Cardiac septum (tissue), 1 donor: ENCODE data around the gene PDS5B. TPM values are rescaled to one million over a fixed set of nuclear protein-coding genes. Genes with fewer than 3 reads are reported as not detected.
"Not testable (repeated sequence)": the region's sequence is repeated elsewhere in the genome, so short reads cannot be mapped to it uniquely, and the experiment has no call there.

Experiments used
- DNase-seq: peaks from one replicate; pipeline ENCODE4 v3.0.0-alpha.2; 2020; ENCODE audit warnings: low spot score
- intact Hi-C: fragments of 100-400 bp; cut with DNase I; formaldehyde crosslinking; loops from one replicate; pipeline ENCODE4 v1.14.0; 2022
- total RNA-seq: library from RNA; stranded (reverse); fragmentation: NEBNext Ultra II Directional; extraction: Animal tissue kit (Norgen Biotek cat#: 25700); gene quantifications from one replicate; pipeline ENCODE4 v1.2.1, GENCODE V29; 2021
- donor health status: DM: no; HTN: no; CAD: no.

Gene PDS5B
- total RNA-seq, 1 donor from 2014 or later, result 22.7 TPM

DNA sequence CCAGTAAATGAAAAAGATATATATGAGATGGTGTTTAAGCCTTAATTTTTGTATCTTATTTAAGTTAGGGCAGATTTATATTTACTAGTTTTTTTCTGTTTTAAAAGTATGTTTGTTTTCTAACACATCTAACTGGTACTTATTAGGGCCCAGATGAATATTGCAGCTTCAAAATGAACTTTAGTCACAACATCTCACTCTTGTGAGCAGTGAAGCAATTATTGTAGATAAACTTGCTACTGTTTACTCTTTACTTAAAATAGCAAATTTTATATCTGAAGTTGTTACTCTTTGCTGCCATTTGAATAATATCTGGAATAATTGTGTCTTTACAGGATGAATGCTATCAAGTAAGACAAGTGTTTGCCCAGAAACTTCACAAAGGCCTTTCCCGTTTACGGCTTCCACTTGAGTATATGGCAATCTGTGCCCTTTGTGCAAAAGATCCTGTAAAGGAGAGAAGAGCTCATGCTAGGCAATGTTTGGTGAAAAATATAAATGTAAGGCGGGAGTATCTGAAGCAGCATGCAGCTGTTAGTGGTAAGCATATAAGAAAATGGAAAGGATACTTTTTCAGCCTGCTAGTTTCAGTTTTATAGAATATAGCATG lies 166.8 kb downstream of the PDS5B start:
- DNase-seq, result no peak
- intact Hi-C loops, result no loop called here

DNA sequence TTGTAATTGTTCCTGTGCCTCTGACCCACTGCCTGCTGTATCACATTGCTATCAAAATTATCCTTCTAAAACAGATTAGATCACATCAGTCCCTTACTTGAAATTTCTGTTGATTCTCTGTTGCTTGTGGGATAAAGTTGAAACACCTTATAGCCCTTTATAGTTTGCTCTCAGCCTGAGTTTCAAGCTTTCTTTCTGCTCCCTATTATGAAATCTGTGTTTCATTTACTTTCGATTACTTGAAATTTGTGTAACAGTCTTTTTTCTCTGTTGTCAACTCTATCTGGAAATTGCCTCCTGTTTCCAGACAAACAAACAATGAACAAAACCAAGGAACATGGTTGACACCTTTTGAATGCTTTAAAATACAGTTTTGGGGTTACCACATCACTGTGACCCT lies 167.9 kb downstream of the PDS5B start:
- intact Hi-C loops, result no loop called here
- no peak for DNase-seq

DNA sequence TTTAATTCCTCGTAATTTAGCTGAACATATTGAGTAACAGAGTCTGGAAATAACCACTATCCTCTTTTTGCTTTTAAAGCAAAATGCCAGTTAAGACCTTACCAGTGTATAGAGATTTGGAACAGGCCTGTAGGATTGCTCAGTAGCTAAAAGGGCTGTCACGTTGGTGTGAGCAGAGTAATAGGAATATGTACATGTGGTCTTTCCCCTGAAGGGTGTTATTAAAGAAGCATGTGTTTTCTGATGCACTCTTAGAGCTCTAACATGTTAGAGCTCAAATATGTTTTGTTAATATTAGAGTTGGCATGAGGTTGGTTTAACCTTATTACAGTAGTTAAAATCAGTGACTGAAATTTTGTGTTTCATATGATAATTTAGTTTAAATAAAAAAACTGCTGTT lies 172.9 kb downstream of the PDS5B start:
- intact Hi-C loops, result no loop called here
- no peak for DNase-seq

DNA sequence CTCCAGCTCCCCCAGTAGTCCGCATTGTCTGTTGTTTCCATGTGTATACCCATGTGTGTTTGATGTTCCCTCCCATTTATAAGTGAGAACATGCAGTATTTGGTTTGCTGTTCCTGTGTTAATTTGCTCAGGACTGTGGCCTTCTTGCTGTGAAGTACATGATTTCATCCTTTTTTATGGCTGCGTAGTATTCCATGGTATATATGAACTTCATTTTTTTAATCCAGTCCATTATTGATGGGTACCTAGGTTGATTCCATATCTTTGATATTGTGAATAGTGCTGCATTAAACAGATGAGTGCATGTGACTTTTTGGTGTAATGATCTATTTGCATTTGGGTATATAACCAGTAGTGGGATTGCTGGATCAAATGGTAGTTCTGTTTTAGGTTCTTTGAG lies 175.2 kb downstream of the PDS5B start:
- intact Hi-C loops, result no loop called here
- no peak for DNase-seq

DNA sequence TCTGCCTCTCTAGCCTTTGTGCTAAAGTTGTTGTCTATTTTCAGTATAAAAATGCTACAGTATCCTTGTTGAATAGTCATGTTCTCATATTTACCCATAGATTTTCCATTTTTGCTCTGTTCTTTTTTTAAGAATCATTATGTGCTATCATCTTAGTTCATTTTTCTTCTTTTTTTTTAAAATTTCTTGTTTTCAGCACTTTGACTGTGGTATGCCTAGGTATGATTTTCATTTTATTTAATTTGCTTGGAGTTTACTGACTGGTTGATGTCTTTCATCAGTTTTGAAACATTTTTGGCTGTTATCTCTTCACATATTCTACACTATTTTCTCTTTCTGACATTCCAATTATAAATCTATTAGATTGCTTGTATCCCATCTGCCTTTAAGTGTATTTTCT lies 192.9 kb downstream of the PDS5B start:
- intact Hi-C loops, result no loop called here
- DNase-seq, result no peak

DNA sequence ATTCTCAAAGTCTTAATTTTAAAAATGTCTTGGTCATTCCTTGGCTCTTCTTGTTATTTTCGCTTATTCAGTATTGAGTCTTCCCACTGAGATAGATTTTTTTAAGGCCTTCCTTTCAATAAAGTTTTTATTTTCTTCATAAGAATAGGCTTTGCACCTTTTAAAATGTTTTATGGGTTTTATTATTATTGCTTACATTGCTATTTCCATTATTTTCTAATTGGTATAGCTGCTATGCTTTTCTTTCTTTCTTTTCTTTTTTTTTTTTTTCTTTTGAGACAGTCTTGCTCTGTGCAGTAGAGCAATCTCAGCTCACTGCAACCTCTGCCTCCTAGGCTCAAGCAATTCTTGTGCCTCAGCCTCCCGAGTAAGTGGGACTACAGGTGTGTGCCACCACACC lies 195.7 kb downstream of the PDS5B start:
- no peak for DNase-seq
- intact Hi-C loops, result no loop called here

DNA sequence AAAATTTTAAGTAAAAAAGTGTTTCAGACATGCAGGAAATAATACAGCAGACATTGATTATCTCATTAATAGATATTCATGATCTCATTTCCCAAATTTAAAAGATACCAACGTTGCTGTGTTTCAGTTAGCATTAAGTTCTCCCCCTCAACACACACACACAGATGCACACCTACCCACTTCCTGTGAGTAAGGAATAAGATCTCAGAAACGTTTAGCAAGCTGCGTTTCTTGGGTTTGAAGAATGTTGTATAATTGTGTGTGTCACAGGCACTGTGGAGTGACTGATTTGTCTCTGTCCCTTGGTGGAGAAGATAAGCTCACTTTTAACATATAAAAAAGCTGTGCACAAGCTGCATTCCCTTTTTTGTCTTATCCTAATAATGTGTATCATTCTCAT lies 196.8 kb downstream of the PDS5B start:
- intact Hi-C loops, result no loop called here
- no peak for DNase-seq

DNA sequence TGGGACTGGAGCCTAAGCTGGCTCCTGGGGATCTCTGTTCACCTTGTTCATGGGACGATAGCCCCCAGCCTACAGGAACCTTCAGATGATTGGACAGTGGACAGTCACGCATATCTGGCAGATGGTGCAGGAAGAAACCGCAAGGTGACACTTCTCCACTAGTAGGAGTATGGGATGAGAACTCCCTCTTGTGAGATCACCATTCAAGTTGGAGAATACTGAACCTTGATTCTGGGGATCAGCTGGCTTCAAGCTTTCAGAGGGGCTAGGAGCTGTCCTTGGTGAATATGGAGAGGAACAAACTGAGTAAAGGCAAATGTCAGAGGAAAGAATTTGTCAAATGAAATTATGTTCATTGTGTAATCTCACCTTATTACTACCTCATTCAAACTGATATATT lies 204.5 kb downstream of the PDS5B start:
- DNase-seq, result no peak
- intact Hi-C loops, result no loop called here

DNA sequence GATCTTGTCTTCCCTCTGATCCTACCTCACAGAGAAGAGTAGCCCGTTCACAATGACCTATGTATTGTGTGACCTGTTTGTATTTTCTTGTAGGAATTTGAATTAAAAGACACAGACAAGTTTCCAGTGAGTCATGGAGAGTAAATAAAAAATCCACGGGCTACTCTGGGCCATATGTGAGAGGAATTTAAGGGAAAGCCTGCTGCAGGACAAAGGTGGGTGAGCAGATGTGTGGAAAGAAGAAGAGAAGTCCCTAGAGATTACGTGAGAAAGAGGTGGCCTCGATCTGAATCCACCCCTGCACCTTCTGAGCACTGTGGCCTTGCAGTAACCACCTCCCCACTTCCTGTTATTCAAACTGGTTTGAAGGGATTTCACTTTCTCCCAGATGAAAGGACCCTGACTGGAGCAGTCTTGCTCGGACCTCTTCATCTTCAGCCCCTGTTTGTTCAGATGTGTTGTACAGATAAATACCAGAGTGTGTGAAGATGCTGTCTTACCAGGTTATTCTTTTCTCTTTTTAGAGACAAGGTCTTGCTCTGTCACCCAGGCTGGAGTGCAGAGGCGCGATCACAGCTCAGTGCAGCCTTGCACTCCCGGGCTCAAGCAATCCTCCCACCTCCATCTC lies 205.4 kb downstream of the PDS5B start:
- DNase-seq, result no peak
- intact Hi-C loops, result no loop called here

DNA sequence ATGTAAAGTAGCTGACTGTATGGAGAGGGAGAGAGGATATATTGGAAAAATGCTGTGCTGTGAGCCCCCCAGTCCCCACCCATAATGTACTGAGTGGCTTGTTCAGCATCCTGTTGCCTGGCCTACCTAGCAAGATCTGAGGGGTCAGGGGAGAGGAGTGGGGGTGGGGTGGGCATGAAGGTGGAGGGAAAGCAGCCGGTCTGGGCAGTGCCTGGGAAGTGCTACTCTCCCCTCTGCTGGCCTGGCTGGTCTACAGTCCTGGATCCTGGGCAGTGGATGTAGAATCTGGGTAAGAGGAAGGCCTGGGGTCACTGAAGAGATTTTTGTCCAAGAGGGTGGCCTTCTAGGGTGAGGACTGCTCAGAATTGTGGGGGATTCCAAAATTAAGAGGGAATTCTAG lies 210.5 kb downstream of the PDS5B start:
- intact Hi-C loops, result no loop called here
- no peak for DNase-seq

DNA sequence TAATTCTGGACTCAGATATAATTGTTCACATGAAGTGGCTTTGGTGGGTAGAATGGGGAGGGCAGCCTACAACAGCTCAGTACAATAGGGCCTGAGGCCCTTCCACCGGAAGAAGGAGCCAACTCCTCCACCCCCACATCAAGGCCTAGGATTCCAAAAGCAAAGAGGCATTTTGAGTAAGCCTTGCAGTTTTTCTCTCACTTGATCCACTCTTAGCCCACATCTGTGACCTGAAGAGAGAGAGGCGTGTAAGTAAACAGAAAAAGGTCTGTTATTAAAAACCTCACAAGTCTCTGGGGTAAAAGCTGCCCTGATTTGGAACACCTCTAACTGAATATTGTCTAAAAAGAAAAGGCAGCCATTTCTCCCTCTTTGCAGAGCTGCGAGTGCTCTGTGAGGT lies 215.9 kb downstream of the PDS5B start:
- intact Hi-C loops, result no loop called here
- no peak for DNase-seq

DNA sequence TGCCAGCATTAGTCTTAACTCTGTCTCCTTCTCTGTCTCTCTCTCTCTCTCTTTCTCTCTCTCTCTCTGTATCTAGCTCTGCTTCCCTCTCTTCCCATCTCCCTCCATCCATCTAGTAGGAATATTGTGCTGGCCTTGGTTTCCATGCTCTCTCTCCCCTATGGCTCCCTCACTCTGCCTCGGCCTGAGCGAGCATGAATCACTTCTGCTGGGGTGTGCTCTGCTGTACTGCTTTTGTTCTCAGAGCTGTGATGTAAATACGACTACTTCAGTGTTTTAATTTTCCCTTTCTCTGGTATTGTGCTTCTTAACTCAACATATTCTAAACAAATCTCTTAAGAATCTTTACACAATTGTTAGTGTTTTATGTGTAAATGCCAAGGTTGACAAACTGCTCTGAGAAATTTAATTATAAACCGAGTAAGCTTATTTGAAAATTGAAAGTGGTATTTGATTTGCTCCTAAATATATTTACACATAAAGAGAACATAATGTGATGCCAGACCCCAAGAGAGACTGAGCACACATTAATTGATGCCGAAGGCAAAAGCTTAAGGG lies 218.5 kb downstream of the PDS5B start:
- intact Hi-C loops, result no loop called here

DNA sequence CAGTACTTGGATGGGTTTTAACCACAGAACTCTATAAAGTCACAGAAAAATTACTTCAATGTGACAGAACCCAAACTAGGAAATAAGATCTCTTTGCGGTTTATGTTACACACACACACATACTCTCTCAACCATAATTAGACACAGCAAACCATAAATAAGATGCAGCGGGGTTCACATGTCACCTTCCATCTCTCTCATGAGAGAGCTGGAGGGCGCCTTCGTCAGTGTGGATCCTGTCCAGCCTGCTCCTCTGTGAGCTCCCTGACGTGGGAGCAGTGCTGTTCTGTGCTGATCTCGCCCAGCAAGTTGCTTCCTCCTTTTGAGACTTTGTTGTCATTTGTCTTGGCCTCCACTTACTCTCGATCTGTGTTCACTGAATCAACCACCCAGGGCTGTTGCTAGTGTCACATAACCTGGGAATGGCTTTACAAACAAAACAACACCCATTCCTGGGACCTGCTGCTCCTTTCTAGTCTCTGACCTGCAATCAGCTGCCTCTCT lies 225.1 kb downstream of the PDS5B start:
- intact Hi-C loops, result no loop called here
- DNase-seq, result no peak

More for the DNA sequence above, 218.5 kb downstream of the PDS5B start:
- DNase-seq, result no peak

DNA sequence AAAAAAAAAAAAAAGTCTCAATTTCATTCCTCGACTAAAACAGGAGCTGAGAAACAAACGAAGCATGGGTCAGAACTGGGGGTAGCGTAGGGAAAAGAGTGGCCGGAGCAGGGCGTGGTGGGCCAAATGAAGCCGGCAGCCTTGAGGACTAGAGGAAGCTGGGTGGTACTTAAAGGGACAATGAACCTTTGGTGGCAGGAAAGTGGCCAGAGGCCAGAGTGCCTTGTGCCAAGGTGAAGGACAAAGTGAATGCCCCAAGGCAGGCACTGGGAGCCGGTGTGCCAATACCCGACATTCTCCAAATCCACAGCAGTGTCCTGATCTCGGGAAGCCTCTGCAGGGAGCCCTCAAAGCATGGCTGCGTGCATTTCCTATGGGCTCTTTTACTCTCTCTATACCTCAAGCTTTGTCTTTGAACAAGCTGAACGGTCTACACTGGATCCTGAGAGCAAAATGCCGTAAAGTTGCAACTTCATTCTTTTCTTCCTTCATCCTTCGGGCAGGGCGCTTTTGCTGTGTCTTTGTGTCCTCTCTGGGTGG lies 235.0 kb downstream of the PDS5B start:
- intact Hi-C loops, result no loop called here
- no peak for DNase-seq

DNA sequence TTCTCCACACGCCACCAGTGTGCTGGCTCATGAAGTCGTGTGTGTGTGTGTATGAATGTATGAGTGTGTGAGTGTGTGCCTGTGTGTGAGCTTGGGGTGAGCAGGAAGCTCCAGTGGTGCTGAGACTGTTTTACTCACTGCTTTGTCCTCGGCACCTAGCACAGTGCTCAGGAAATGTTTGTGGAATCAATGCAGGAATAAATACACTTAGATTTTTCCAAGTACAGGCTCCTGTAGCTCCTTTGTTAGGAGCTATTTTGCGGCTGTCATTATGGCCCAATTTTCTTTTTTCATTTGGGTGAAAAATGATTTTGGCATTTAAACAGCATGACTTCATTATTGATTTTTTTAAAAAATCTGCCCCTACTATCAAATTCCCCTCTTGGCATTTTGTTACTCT lies 236.5 kb downstream of the PDS5B start:
- intact Hi-C loops, result no loop called here
- DNase-seq, result no peak

DNA sequence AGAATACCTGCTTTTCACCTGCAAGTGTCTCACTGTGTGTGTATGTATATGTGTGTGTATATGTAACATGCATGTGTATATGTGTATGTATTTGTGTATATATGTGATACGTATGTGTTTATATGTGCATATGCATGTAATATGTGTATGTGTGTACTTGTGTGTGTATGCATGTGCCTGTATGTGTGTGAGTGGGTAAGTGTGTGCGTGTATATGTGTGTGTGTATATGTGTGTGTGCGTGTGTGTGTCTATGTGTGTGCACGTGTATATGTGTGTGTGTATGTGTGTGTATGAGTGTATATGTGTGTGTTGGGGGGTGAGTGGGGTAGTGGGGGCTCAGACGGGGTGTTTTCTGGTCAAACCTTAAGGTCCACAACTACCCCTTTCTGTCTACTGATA lies 237.3 kb downstream of the PDS5B start:
- no peak for DNase-seq
- intact Hi-C loops, result no loop called here

DNA sequence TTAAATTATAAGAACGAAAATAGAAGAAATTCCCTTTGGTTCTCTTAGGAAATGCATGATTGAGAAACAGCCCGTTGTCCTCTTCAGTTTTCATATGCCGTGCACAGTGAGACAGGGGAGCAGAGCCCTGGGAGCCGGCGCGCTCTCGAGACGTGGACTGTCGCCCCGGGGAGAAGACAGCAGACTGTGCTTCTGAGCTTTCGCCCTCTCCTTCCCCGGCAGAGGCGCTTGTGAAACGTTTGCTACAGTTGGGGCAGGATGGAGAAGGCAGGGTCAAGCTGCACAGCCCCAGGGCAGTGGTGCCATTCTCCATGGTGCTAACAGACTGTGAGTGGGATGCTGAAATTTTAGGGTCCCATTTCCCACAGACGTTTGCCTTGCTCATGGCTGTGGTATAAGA lies 237.8 kb downstream of the PDS5B start:
- intact Hi-C loops, result no loop called here
- no peak for DNase-seq

DNA sequence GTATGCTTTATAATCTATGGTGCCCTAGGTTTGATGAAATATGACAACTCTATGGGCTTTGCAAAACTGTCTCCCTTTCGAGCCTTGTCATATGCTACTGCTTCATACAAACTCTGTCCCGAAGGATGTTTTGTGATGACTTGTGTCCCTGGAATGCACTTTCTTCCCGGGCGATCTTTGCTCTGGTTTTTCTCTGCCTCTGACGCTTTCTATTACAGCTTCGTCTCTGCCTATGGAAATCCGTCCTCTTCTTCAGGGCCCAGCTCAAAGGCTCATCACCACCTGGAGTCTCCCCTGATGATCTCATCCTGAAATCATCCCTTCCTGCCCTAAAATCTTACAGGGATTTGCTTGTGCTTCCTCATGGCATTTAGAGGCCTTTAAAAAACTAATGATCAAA lies 238.4 kb downstream of the PDS5B start:
- no peak for DNase-seq
- intact Hi-C loops, result no loop called here

DNA sequence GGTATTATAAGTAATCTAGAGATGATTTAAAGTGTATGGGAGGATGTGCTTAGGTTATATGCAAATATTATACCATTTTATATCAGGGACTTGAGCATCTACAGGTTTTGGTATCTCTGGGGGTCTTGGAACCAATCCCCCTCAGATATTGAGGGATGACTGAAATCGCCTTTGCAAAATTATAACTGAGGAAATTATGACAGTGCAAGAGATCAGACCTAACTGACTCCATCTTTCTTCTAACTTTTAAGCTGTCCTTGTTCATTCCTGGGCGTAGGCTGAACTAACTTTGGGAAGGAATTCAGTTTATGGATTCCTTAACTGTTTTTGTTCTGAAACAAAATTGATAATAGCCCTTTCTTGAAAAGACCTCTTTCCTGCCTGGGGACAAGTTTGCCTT lies 239.2 kb downstream of the PDS5B start:
- no peak for DNase-seq
- intact Hi-C loops, result no loop called here

DNA sequence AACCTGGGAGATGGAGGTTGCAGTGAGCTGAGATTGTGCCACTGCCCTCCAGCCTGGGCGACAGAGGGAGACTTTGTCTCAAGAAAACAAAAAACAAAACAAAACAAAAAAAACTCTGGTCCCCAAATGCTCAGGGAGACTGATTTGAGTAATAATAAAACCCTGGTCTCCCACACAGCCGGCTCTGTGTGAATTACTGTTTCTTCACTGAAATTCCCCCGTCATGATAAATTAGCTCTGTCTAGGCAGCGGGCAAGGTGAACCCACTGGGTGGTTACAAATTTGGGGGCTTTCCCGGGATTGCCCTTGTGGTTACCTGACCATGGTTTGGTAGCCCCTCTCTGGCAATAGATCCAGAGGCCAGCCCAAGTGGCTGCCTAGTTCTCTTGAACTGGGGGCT lies 240.1 kb downstream of the PDS5B start:
- intact Hi-C loops, result not testable (repeated sequence)

More for the DNA sequence above, 240.1 kb downstream of the PDS5B start:
- DNase-seq, result not testable (repeated sequence)
